Left ventricle myocardium inferior (tissue), 1 donor: ENCODE measurements around the gene FGF23. TPM values are rescaled to one million over a fixed set of nuclear protein-coding genes. Genes with fewer than 3 reads are reported as not detected.

ENCODE experiments used
- DNase-seq: peaks from one replicate; pipeline ENCODE4 v3.0.0-alpha.2; 2020
- H3K27ac ChIP-seq: fragments of 200-600 bp; replicated peaks from 2 replicates; pipeline ENCODE4 v1.8.0; 2021
- H3K27me3 ChIP-seq: fragments of 200-600 bp; 2 replicates; pipeline ENCODE4 v1.8.0; 2021; ENCODE audit warnings: low read depth
- H3K36me3 ChIP-seq: fragments of 200-600 bp; 2 replicates; pipeline ENCODE4 v1.8.0; 2021
- H3K4me1 ChIP-seq: fragments of 200-600 bp; 2 replicates; pipeline ENCODE4 v1.8.0; 2021
- H3K4me3 ChIP-seq: fragments of 200-600 bp; 2 replicates; pipeline ENCODE4 v1.8.0; 2021; ENCODE audit warnings: mild to moderate bottlenecking, moderate library complexity
- H3K9me3 ChIP-seq: fragments of 200-600 bp; replicated peaks from 2 replicates; pipeline ENCODE4 v1.8.0; 2021
- intact Hi-C: fragments of 100-400 bp; cut with micrococcal nuclease; formaldehyde crosslinking; loops from one replicate; pipeline ENCODE4 v1.11.0; 2022
- total RNA-seq: library from RNA; stranded (reverse); fragmentation: NEBNext Ultra II Directional; extraction: Animal tissue kit (Norgen Biotek cat#: 25700); gene quantifications from one replicate; pipeline ENCODE4 v1.2.1, GENCODE V29; 2021
- TF ChIP-seq, protein P1 (sequence below): fragments of 200-600 bp; IDR thresholded peaks from 2 replicates; pipeline ENCODE4 v1.8.0; 2021; ENCODE audit warnings: antibody characterized with exemption, mild to moderate bottlenecking, borderline replicate concordance
- donor health status: DM: no; HTN: yes; CAD: no; lungs with severe emphysema.

FGF23 gene
- total RNA-seq, 1 donor from 2014 or later = not detected

DNA sequence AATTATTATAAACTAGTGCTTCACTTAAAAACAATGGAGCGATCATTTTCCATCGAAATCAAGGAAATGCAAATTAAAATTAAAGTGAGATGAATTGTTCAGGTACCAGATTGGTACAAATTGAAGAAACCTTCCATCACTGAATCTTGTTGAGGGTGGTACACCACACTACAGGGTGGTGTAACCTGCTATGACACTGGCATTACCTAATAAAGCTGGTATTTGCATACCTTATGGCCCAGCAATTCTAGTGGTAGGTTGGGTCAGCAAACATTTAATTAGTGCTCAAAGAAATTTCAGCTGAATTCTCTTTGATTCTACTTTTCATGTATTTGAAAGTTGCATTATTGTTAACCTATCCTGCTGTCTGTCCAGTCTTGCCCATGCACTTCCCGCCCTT, 49.3 kb downstream of the FGF23 start:
- Histone ChIP-seq H3K4me1 (peaks cover 19% of the 10 kb centered on the region), H3K4me3 (no peak overlapping the region), H3K36me3 (peaks cover 19% of the 10 kb centered on the region), H3K27ac (no peak overlapping the region), H3K9me3 (no peaks in the 10 kb centered on the region), H3K27me3 (no peaks in the 10 kb centered on the region)
- DNase-seq = no peak
- intact Hi-C loops = no loop called here
- TF ChIP-seq, protein P1, sequence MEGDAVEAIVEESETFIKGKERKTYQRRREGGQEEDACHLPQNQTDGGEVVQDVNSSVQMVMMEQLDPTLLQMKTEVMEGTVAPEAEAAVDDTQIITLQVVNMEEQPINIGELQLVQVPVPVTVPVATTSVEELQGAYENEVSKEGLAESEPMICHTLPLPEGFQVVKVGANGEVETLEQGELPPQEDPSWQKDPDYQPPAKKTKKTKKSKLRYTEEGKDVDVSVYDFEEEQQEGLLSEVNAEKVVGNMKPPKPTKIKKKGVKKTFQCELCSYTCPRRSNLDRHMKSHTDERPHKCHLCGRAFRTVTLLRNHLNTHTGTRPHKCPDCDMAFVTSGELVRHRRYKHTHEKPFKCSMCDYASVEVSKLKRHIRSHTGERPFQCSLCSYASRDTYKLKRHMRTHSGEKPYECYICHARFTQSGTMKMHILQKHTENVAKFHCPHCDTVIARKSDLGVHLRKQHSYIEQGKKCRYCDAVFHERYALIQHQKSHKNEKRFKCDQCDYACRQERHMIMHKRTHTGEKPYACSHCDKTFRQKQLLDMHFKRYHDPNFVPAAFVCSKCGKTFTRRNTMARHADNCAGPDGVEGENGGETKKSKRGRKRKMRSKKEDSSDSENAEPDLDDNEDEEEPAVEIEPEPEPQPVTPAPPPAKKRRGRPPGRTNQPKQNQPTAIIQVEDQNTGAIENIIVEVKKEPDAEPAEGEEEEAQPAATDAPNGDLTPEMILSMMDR = no peak

- intact Hi-C loops = no loop called here
- H3K4me3 ChIP-seq = no peak overlapping the region
- H3K9me3 ChIP-seq = no peaks in the 10 kb centered on the region
- no peak for DNase-seq
- TF ChIP-seq, protein P1 = no peak
- no peaks in the 10 kb centered on the region for H3K27me3 ChIP-seq
- H3K36me3 ChIP-seq = peaks cover 4% of the 10 kb centered on the region
- peaks cover 33% of the 10 kb centered on the region for H3K4me1 ChIP-seq
- H3K27ac ChIP-seq = no peak overlapping the region
Measured at GRCh38 chr12:4327293-4327692, 52.2 kb downstream of the FGF23 start.

DNA sequence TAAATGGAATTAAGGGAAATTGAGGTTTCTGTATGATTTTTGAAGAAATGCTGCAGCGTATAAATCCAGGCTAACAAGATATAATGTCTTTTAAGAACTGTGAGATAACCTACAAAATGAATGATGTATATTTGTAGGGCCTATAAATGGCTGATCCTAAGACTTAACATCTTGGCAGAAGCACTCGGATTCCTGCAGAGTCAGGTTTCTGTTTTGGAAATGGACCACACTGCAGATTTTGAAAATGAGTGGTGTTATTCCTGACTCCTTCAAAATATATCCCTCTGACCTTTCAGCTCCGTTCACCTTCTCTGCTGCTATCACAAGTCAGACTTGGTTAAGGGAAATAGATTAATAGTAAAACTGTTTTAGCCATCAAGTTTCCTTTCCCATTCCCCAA, 53.5 kb downstream of the FGF23 start:
- no peak overlapping the region for H3K4me3 ChIP-seq
- intact Hi-C loops = no loop called here
- peaks cover 4% of the 10 kb centered on the region for H3K36me3 ChIP-seq

GRCh38 chr12:4324366-4324765, 55.1 kb downstream of the FGF23 start:
- Histone ChIP-seq H3K4me1 (peaks cover 47% of the 10 kb centered on the region), H3K27ac (no peak overlapping the region), H3K9me3 (no peaks in the 10 kb centered on the region), H3K36me3 (peaks cover 2% of the 10 kb centered on the region), H3K4me3 (no peak overlapping the region), H3K27me3 (no peaks in the 10 kb centered on the region)
- TF ChIP-seq, protein P1 = no peak
- intact Hi-C loops = no loop called here
- DNase-seq = no peak

More for the DNA sequence above, 53.5 kb downstream of the FGF23 start:
- Histone ChIP-seq H3K27ac (peak overlapping the region; percentile 56), H3K27me3 (no peaks in the 10 kb centered on the region), H3K9me3 (no peaks in the 10 kb centered on the region), H3K4me1 (peaks cover 40% of the 10 kb centered on the region)
- TF ChIP-seq, protein P1 = no peak
- DNase-seq = no peak

GRCh38 chr12:4323396-4323795, 56.1 kb downstream of the FGF23 start:
- no peak for DNase-seq
- Histone ChIP-seq H3K9me3 (no peaks in the 10 kb centered on the region), H3K36me3 (no peaks in the 10 kb centered on the region), H3K27me3 (no peaks in the 10 kb centered on the region), H3K4me1 (peaks cover 47% of the 10 kb centered on the region), H3K4me3 (no peak overlapping the region), H3K27ac (no peak overlapping the region)
- intact Hi-C loops = no loop called here
- TF ChIP-seq, protein P1 = no peak

DNA sequence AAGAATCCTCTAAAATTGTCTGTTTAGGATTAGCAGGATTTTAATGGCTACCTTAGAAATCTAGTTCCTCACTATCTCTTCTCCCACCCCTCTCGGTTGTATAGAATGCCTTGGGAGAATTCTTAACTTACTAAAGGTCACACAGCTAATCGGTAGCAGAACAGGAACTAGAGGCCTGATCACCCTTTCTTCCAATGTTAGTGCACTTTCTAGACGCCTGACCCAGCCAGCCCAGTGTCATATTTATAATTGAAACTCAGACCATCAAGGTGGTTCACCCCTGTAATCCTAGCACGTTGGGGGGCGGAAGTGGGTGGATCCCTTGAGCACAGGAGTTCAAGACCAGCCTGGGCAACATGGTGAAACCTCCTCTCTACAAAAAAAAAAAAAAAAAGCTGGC, 56.8 kb downstream of the FGF23 start:
- no peak for DNase-seq
- peaks cover 47% of the 10 kb centered on the region for H3K4me1 ChIP-seq
- H3K9me3 ChIP-seq = no peaks in the 10 kb centered on the region
- H3K4me3 ChIP-seq = no peak overlapping the region
- no peak overlapping the region for H3K27ac ChIP-seq
- no peaks in the 10 kb centered on the region for H3K27me3 ChIP-seq
- H3K36me3 ChIP-seq = no peaks in the 10 kb centered on the region
- TF ChIP-seq, protein P1 = no peak
- intact Hi-C loops = no loop called here
